Measurements from ENCODE around the gene KRTAP9-4.
"Not testable (repeated sequence)": the region's sequence is repeated elsewhere in the genome, so short reads cannot be mapped to it uniquely, and the experiment has no call there.

KRTAP9-4 gene

GRCh38 chr17:41265078-41265477 is 15.6 kb downstream of the KRTAP9-4 start, which contains the start of gene KRTAP9-6:
KRTAP9-6 (plus strand) TSS chr17:41265378; CDS start chr17:41265378, 0 bp downstream.
- no peak for DNase-seq

- DNase-seq: no peak
These were observed 18.2 kb downstream of the KRTAP9-4 start for GRCh38 chr17:41267711-41268110.

DNA sequence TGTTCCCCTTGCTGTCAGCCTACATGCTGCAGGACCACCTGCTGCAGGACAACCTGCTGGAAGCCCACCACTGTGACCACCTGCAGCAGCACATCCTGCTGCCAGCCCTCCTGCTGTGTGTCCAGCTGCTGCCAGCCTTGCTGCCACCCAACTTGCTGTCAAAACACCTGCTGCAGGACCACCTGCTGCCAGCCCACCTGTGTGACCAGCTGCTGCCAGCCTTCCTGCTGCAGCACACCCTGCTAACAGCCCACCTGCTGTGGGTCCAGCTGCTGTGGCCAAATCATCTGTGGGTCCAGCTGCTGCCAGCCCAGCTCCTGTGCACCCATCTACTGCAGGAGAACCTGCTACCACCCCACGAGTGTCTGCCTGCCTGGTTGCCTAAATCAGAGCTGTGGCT is 21.8 kb downstream of the KRTAP9-4 start:
- not testable (repeated sequence) for DNase-seq

- DNase-seq: no peak
These were observed 22.4 kb downstream of the KRTAP9-4 start for GRCh38 chr17:41271858-41272257.

- not testable (repeated sequence) for DNase-seq
These were observed 26.2 kb downstream of the KRTAP9-4 start, which contains the start of gene KRTAP9-7 for GRCh38 chr17:41275648-41276190. KRTAP9-7 (plus strand) TSS chr17:41275698; CDS start chr17:41275698, 0 bp downstream.

DNA sequence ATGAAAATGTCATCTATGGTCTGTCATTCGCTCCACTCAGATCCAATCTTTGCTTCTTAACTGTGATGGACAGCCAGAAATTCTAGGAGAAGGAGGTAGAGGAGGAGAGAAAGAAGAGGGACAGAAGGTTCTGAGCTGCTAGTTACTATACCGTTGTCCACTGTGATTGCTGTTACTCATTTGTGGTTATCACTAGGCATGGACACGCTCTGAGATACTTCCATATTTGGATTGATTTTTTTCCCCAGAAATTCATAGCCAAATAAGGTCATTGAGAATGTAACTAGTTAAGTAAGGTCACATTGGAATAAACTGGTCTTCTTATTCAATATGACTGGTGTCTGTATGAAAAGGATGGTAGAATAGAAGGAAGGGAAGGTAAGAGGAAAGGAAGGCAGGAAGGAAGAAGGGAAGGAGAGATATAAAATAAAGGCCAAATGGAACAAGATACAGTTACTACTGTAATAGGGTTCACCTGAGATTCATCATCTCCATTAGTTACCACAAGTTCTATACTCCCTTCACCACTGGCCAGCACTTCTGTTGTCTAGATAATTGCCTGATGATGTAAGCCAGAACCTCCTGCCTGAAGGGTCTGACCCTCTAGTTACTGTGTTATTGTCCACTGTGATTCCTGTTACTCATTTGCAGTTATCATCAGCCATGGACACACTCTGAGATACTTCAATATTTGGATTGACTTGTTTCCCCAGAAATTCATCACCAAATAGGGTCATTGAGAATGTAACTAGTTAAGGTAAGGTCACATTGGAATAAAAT is 28.9 kb downstream of the KRTAP9-4 start:
- no peak for DNase-seq

DNA sequence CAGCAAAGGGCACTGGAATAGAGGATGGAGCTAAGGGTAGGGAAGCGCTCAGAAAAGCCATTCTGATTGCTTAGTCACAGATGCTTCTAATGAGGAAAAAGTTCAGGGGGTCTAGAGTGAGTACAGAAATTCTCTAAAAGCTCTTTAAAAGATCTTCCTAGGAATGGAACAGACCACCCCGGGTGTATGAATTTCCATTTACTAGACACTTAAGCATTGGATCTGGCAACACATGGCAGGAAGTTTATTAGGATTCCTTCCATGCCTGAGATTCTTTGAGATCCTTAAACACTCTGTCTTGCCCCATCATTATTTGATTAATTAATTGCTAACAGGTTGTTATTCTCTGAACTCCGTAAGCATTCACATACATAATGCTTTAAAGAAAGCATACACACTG is 34.6 kb downstream of the KRTAP9-4 start:
- no peak for DNase-seq

- no peak for DNase-seq
These were observed 35.1 kb downstream of the KRTAP9-4 start for GRCh38 chr17:41284546-41284945.

DNA sequence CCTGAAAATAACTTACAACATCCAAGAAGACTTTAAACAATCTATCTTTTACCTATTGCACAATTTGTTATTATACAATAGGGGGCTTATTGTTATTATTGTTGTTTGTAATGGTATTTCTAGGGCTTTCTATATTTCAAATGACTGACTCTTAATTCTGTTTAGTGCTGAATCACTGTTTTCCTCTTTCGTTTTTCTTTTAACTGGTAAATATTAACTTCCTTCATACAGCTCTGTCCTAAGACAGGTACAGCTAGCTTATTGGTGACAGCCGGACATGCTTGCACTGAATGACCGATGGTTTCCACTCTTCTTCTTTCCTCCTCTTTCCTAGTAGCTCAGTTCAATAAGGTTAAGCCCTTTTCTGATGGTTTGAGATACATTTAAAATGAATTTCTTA is 37.6 kb downstream of the KRTAP9-4 start:
- DNase-seq: no peak

DNA sequence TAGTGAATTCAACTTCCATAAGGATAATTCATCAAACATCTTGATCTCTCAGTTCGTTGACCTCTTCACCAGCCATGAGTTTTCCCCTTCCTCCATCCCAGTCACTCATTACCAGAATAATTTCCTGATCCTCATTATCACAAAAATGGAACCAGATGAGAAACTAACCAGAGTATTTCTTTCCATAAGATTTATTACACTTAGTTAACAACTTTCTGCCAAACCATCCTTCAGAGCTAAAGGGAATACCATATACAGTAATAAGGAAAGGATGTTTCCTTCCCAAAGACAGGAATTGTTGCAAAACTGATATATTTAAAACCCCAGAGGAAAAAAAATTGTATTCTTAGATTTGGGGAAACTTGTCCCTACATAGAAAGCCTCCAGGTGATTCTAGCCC is 44.5 kb downstream of the KRTAP9-4 start:
- no peak for DNase-seq

GRCh38 chr17:41296846-41297245 is 47.4 kb downstream of the KRTAP9-4 start:
- DNase-seq: no peak

DNA sequence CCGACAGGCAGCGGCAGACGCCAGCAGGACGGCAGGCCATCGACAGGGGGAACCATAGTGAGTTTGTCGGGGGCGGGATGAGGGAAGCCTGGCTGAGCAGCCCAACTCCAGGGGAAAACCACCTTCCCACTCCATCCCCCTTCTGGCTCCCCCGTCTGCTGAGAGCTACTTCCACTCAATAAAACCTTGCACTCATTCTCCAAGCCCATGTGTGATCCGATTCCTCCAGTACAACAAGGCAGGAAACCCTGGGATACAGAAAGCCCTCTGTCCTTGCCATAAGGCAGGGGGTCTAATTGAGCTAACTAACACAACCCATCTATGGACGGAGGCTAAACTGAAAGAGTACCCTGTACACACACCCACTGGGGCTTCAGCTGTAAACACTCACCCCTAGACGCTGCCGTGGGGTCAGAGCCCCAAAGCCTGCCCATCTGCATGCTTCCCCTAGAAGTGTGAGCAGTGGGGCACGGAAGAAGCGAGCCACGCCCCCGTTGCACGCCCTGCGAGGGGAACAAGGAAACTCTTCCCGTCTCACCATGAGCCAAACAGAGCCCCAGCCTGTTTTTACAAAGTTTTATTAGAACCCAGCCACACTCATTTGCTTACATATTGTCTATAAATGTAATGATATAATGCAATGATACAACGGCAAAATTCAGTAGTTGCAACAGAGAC is 49.1 kb downstream of the KRTAP9-4 start:
- DNase-seq: no peak

Data from CD4-positive, alpha-beta T cell treated with Interleukin-4 for 1 hour (primary cell).